ENCODE measurements around the gene RAC3.

DNA sequence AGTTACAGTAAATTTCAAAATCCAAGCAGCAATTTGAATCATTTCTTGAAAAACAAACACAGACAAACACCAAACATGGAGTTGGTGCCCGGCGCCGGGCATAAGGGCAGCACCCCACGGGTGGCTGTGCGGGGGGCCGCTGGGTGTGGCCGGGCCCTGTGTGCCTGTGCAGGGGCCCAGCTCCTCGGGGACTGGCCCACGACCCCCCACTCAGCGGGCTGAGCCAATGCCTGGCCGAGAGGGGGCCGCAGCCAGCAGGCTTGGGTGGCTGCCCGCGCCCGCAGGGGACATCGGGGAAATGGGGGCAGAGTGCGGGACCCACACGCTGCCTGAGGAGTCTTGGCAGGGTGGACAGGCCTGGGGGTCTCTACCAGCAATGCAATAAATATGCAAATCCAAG is 47.0 kb downstream of the RAC3 start:
- TF ChIP-seq, protein P1, sequence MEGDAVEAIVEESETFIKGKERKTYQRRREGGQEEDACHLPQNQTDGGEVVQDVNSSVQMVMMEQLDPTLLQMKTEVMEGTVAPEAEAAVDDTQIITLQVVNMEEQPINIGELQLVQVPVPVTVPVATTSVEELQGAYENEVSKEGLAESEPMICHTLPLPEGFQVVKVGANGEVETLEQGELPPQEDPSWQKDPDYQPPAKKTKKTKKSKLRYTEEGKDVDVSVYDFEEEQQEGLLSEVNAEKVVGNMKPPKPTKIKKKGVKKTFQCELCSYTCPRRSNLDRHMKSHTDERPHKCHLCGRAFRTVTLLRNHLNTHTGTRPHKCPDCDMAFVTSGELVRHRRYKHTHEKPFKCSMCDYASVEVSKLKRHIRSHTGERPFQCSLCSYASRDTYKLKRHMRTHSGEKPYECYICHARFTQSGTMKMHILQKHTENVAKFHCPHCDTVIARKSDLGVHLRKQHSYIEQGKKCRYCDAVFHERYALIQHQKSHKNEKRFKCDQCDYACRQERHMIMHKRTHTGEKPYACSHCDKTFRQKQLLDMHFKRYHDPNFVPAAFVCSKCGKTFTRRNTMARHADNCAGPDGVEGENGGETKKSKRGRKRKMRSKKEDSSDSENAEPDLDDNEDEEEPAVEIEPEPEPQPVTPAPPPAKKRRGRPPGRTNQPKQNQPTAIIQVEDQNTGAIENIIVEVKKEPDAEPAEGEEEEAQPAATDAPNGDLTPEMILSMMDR (IDR thresholded peaks at IDR 0.05) = no peak
- no peak for TF ChIP-seq POLR2A (IDR thresholded peaks at IDR 0.05)
